Measurements from ENCODE around the gene ARFGEF2.

GRCh38 chr20:48892049-48892470 lies 29.5 kb upstream of the ARFGEF2 start:
- TF ChIP-seq EZH2 (IDR thresholded peaks at IDR 0.05; ENCODE audit: borderline replicate concordance, insufficient read depth, low read length, poor library complexity, severe bottlenecking) = no peak
- TF ChIP-seq, protein P1, sequence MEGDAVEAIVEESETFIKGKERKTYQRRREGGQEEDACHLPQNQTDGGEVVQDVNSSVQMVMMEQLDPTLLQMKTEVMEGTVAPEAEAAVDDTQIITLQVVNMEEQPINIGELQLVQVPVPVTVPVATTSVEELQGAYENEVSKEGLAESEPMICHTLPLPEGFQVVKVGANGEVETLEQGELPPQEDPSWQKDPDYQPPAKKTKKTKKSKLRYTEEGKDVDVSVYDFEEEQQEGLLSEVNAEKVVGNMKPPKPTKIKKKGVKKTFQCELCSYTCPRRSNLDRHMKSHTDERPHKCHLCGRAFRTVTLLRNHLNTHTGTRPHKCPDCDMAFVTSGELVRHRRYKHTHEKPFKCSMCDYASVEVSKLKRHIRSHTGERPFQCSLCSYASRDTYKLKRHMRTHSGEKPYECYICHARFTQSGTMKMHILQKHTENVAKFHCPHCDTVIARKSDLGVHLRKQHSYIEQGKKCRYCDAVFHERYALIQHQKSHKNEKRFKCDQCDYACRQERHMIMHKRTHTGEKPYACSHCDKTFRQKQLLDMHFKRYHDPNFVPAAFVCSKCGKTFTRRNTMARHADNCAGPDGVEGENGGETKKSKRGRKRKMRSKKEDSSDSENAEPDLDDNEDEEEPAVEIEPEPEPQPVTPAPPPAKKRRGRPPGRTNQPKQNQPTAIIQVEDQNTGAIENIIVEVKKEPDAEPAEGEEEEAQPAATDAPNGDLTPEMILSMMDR (IDR thresholded peaks at IDR 0.05; ENCODE audit: poor library complexity, severe bottlenecking) = no peak
- no peak for TF ChIP-seq EP300 (conservative IDR thresholded peaks at IDR 0.05; ENCODE audit: poor library complexity, severe bottlenecking)
- no peak for TF ChIP-seq MXI1 (conservative IDR thresholded peaks at IDR 0.05; ENCODE audit: poor library complexity, severe bottlenecking)
- TF ChIP-seq RAD21 (conservative IDR thresholded peaks at IDR 0.05) = no peak
